Endodermal cell (in vitro differentiated cells): Measurements from ENCODE around the gene MYOF. TPM values are rescaled to one million over a fixed set of nuclear protein-coding genes. Genes with fewer than 3 reads are reported as not detected.

Experiments used
- DNase-seq: peaks from one replicate; pipeline ENCODE4 v3.0.0-alpha.2; 2017
- H3K27ac ChIP-seq: 2 replicates; pipeline ENCODE4 v1.5.1; 2013; ENCODE audit warnings: mild to moderate bottlenecking, low read depth, low read length, moderate library complexity
- H3K27me3 ChIP-seq: 2 replicates; pipeline ENCODE4 v1.6.1; 2013; ENCODE audit warnings: mild to moderate bottlenecking, low read length, moderate library complexity; ENCODE audit not compliant: insufficient read depth, control insufficient read depth, poor library complexity, severe bottlenecking
- H3K36me3 ChIP-seq: 2 replicates; pipeline ENCODE4 v1.7.0; 2013; ENCODE audit warnings: mild to moderate bottlenecking, low read length, moderate library complexity; ENCODE audit not compliant: control insufficient read depth, insufficient read depth
- H3K4me1 ChIP-seq: one replicate; pipeline ENCODE4 v1.7.0; 2013; ENCODE audit warnings: low read length; ENCODE audit not compliant: control insufficient read depth, insufficient read depth
- H3K4me3 ChIP-seq: 2 replicates; pipeline ENCODE4 v1.5.1; 2013; ENCODE audit warnings: mild to moderate bottlenecking, low read length, moderate library complexity
- H3K9ac ChIP-seq: 2 replicates; pipeline ENCODE4 v1.6.1; 2013; ENCODE audit warnings: mild to moderate bottlenecking, low read length, moderate library complexity; ENCODE audit not compliant: poor library complexity, severe bottlenecking; ENCODE audit errors: extremely low read depth
- H3K9me3 ChIP-seq: 2 replicates; pipeline ENCODE4 v1.6.1; 2013; ENCODE audit warnings: mild to moderate bottlenecking, low read length, moderate library complexity; ENCODE audit not compliant: control insufficient read depth
- H3K27ac Mint-ChIP-seq: 2 replicates; pipeline ENCODE4 v1.8.0; 2020; ENCODE audit warnings: mixed read lengths
- H3K27me3 Mint-ChIP-seq: 2 replicates; pipeline ENCODE4 v1.8.0; 2021; ENCODE audit warnings: mild to moderate bottlenecking, mixed read lengths; ENCODE audit not compliant: insufficient read depth
- H3K36me3 Mint-ChIP-seq: 2 replicates; pipeline ENCODE4 v1.8.0; 2020; ENCODE audit warnings: low read depth, mixed read lengths
- H3K4me1 Mint-ChIP-seq: 2 replicates; pipeline ENCODE4 v1.8.0; 2020; ENCODE audit warnings: mixed read lengths
- H3K4me3 Mint-ChIP-seq: 2 replicates; pipeline ENCODE4 v1.8.0; 2020; ENCODE audit warnings: mild to moderate bottlenecking, moderate library complexity, mixed read lengths
- H3K9me3 Mint-ChIP-seq: 2 replicates; pipeline ENCODE4 v1.8.0; 2020; ENCODE audit warnings: mild to moderate bottlenecking, mixed read lengths
- CTCF ChIP-seq: fragments of 200-600 bp; sonication (generic); conservative IDR thresholded peaks from 2 replicates; pipeline ENCODE4 v1.5.0; 2021; ENCODE audit warnings: antibody characterized with exemption, mild to moderate bottlenecking
- WGBS, 2 experiments: methylation state at CpG; one replicate each; pipeline versions ENCODE4 v1.1.5 to v1.1.7; 2013; ENCODE audit warnings: missing lambda C conversion rate in 2 of 2, mixed read lengths in 1 of 2; ENCODE audit not compliant: insufficient coverage in 1 of 2, insufficient read length in 1 of 2; 5-methylcytosine and 5-hydroxymethylcytosine counted together
- total RNA-seq, 2 donors: library from RNA; stranded (reverse); fragmentation: NEBNext Ultra II Directional in 1 of 2; extraction: Animal tissue kit (Norgen Biotek cat#: 25700) in 1 of 2; gene quantifications; 2 replicates in 1 of 2; 3 replicates in 1 of 2; pipeline ENCODE4 v1.2.1, GENCODE V29; 2021

The MYOF gene
- total RNA-seq, 2 donors from 2014 or later: 37.4 to 93.8 TPM

- Mint-ChIP-seq H3K27ac (no peak overlapping the region), H3K4me1 (peaks cover 22% of the 10 kb centered on the region), H3K36me3 (peaks cover 23% of the 10 kb centered on the region), H3K4me3 (no peak overlapping the region), H3K9me3 (no peaks in the 10 kb centered on the region), H3K27me3 (no peaks in the 10 kb centered on the region)
- no peak for DNase-seq
- Histone ChIP-seq H3K9me3 (peaks cover 7% of the 10 kb centered on the region), H3K27me3 (no peaks in the 10 kb centered on the region), H3K4me3 (no peak overlapping the region), H3K36me3 (peaks cover 31% of the 10 kb centered on the region), H3K27ac (peak overlapping the region; percentile 16), H3K4me1 (no peaks in the 10 kb centered on the region), H3K9ac (no peak overlapping the region)
- WGBS, 2 experiments: 82 to 88% methylated on average over 6 to 8 of the region's 8 CpGs
- no peak for TF ChIP-seq CTCF
Measured at GRCh38 chr10:93465806-93466675, 16.1 kb downstream of the MYOF start.

GRCh38 chr10:93464776-93465388, 17.3 kb downstream of the MYOF start:
- Mint-ChIP-seq H3K36me3 (peaks cover 25% of the 10 kb centered on the region), H3K9me3 (no peaks in the 10 kb centered on the region), H3K27ac (no peak overlapping the region), H3K4me3 (no peak overlapping the region), H3K27me3 (no peaks in the 10 kb centered on the region), H3K4me1 (peaks cover 21% of the 10 kb centered on the region)
- H3K27ac ChIP-seq: no peak overlapping the region
- peaks cover 25% of the 10 kb centered on the region for H3K36me3 ChIP-seq
- H3K9me3 ChIP-seq: no peaks in the 10 kb centered on the region
- H3K4me1 ChIP-seq: no peaks in the 10 kb centered on the region
- no peak overlapping the region for H3K9ac ChIP-seq
- TF ChIP-seq CTCF: no peak
- no peak for DNase-seq
- 96 to 97% methylated on average over 3 to 4 of the region's 5 CpGs for WGBS, 2 experiments
- no peak overlapping the region for H3K4me3 ChIP-seq
- no peaks in the 10 kb centered on the region for H3K27me3 ChIP-seq

GRCh38 chr10:93463723-93464476, 18.2 kb downstream of the MYOF start:
- 97 to 100% methylated on average over 3 to 6 of the region's 6 CpGs for WGBS, 2 experiments
- Histone ChIP-seq H3K27ac (no peak overlapping the region), H3K9ac (peak overlapping the region; percentile 15), H3K36me3 (peaks cover 19% of the 10 kb centered on the region), H3K9me3 (no peaks in the 10 kb centered on the region), H3K27me3 (no peaks in the 10 kb centered on the region), H3K4me3 (no peak overlapping the region), H3K4me1 (no peaks in the 10 kb centered on the region)
- no peak overlapping the region for H3K27ac Mint-ChIP-seq
- H3K4me3 Mint-ChIP-seq: no peak overlapping the region
- no peaks in the 10 kb centered on the region for H3K27me3 Mint-ChIP-seq
- peaks cover 23% of the 10 kb centered on the region for H3K36me3 Mint-ChIP-seq
- no peaks in the 10 kb centered on the region for H3K9me3 Mint-ChIP-seq
- no peak for DNase-seq
- TF ChIP-seq CTCF: no peak
- H3K4me1 Mint-ChIP-seq: peaks cover 29% of the 10 kb centered on the region
